DLD1 (cell line): ENCODE results near the gene S100A2.
"Not testable (repeated sequence)": the region's sequence is repeated elsewhere in the genome, so short reads cannot be mapped to it uniquely, and the experiment has no call there.

Experiments
- in situ Hi-C: cut with HindIII; loops from 2 replicates; pipeline ENCODE4 v1.10.0; 2017; ENCODE audit warnings: low sequenced_read_pairs

S100A2 gene

GRCh38 chr1:153592748-153593147 lies 27.1 kb upstream of the S100A2 start:
- in situ Hi-C loops: no loop called here

GRCh38 chr1:153588482-153588881 lies 22.8 kb upstream of the S100A2 start:
- in situ Hi-C loops: no loop called here

GRCh38 chr1:153588033-153588432 lies 22.4 kb upstream of the S100A2 start:
- in situ Hi-C loops: not testable (repeated sequence)

DNA sequence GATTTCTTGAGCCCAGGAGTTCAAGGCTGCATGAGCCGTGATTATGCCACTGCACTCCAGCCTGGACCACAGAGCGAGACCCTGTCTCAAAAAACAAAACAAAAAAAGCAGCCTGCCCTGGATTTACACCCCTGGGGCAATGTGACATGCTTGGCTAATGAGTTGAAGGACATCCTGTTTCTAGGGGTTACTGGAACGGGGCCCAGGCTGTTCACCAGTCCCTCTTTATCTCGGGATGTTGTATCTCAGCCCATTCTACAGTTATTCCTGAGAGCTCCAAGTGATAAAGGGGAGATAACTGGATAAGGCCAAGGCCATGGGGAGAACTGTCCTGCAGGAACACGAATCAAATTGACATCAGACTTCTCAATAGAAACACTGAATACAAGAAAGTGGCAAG lies 21.7 kb upstream of the S100A2 start:
- in situ Hi-C loops: no loop called here

DNA sequence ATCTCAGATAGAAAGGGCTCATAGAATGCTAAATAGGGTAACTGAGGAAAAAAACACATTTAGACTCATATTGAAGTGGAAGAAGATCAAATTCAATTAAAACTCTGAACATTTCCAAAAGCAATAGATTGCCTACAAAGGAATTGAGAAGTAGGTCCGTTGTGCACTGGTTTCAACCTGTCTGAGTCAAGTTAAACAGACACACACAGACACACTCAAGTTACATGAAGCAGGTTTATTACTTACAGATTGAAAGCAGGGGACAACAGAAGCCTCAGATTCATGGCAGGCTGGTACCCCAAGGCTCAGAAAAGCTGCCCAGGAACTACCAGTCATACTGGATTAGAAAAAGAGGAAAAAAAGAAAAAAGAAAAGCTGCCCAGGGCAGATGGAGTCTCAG lies 20.7 kb upstream of the S100A2 start:
- in situ Hi-C loops: no loop called here

GRCh38 chr1:153585006-153585405 lies 19.4 kb upstream of the S100A2 start:
- in situ Hi-C loops: no loop called here

- in situ Hi-C loops: no loop called here
Measured at GRCh38 chr1:153583976-153584375, 18.3 kb upstream of the S100A2 start.

GRCh38 chr1:153583514-153583913 lies 17.9 kb upstream of the S100A2 start:
- in situ Hi-C loops: not testable (repeated sequence)

- in situ Hi-C loops: not testable (repeated sequence)
Measured at GRCh38 chr1:153582836-153583235, 17.2 kb upstream of the S100A2 start.

DNA sequence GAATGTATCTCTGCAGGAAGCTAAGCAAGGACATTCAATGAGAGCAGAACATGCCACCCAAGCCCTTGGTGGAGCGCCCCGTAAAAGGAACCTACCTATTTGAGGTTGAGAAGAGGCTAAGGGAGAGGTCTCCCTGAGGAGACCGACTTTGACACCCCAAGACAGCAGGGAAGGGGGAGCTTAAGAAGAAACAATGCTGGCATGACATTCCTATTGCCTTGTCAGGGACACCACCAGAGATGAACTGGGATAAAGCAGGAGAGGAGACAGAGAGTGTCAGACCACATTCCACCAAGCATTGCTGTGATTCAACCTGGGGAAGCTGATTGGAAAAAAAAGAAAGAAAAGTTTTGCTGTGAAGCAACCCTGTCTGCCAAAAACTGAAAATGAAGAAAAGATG lies 13.3 kb upstream of the S100A2 start:
- in situ Hi-C loops: loop anchor here (10.0 kb wide), 1 partner anchor 224 kb away; the partner anchor contains the start of gene S100A9

GRCh38 chr1:153578490-153578889 lies 12.8 kb upstream of the S100A2 start:
- in situ Hi-C loops: loop anchor here (10.0 kb wide), 1 partner anchor 224 kb away; the partner anchor contains the start of gene S100A9

DNA sequence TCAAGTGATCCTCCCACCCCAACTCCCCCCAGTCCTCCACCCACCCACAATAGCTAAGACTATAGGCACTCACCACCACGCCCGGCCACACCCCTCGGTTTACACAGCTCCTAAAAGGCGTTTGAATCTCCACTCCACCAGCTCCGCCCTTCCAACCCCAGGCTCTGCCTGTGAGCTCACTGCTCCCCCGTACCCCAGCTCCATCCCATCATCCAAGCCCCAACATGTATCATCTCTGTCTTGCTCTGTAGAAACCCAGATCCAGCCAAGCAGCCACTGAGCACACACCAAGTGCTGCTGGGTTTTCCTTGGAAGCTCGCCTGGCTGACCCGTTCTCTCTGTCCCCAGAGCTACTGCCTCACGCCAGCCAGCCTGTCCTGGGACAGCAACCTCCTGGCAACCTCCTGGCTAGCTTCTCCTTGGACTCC lies 12.0 kb upstream of the S100A2 start:
- in situ Hi-C loops: loop anchor here (10.0 kb wide), 1 partner anchor 223 kb away; the partner anchor contains the start of gene S100A9

DNA sequence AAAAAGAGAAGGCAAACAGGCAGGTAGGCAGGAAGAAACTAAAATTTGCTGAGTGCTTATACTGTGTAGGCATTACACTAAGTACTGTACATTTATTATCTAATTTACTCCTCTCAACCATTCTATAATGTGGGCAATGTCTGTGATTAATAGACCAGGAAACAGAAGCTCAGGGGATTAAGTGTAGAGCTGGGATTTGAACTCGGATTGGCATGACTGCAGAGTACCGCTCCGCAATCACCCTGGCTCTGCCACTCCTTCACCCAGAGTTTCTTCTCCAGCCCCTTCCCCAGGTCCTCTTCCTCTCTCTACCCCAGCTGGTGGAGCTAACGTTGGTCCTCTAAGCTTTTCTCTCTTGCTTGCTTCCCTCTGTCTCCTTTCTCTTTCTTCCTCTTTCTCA lies 11.5 kb upstream of the S100A2 start:
- in situ Hi-C loops: loop anchor here (10.0 kb wide), 1 partner anchor 222 kb away; the partner anchor contains the start of gene S100A9

DNA sequence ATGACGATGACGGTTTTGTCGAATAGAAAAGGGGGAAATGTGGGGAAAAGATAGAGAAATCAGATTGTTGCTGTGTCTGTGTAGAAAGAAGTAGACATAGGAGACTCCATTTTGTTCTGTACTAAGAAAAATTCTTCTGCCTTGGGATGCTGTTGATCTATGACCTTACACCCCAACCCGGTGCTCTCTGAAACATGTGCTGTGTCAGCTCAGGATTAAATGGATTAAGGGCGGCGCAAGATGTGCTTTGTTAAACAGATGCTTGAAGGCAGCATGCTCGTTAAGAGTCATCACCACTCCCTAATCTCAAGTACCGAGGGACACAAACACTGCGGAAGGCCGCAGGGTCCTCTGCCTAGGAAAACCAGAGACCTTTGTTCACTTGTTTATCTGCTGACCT lies 9.9 kb upstream of the S100A2 start:
- in situ Hi-C loops: loop anchor here (10.0 kb wide), 1 partner anchor 221 kb away; the partner anchor contains the start of gene S100A9

- in situ Hi-C loops: loop anchor here (10.0 kb wide), 1 partner anchor 220 kb away; the partner anchor contains the start of gene S100A9
Measured at GRCh38 chr1:153575081-153575491, 9.4 kb upstream of the S100A2 start.

DNA sequence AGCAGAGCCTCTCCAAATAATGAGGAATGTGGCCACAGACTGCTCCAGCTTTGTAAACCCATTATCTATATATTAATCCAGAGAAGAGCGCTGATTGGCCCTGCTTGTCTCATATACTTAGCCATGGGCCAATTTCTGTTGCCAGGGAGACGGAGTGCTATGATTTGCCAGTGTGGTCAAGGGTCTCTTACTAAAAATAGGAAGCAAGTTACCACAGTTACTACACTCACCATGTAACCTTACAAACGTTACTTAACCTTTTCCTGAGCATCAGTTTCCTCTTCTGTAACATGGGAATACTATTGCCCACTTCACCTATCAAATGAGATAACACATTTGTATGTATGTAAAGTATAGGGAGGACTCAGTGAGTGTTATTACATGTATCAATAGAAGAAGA lies 7.7 kb upstream of the S100A2 start:
- in situ Hi-C loops: loop anchor here (10.0 kb wide), 1 partner anchor 219 kb away; the partner anchor contains the start of gene S100A9

- in situ Hi-C loops: loop anchor here (10.0 kb wide), 1 partner anchor 218 kb away; the partner anchor contains the start of gene S100A9
Measured at GRCh38 chr1:153572569-153573015, 6.9 kb upstream of the S100A2 start.

DNA sequence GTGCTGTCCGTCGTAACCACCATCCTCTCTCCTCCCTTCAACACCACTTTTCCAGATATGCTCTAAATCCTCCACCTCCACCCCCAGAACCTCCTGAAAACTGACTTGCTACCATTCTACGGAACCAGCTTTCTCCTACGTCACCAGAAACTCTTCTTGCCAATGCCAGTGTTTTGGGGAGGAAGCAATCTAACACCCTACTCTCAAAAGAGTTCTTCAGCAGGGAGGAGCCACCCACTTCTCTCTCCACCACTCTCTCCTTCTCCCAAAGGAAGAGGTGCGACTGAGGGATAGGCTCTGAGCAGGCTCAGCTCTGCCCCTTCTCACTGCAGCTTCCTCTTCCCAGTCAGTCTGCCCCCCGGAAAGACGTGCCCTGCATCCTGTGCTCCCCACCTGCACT lies 6.1 kb upstream of the S100A2 start:
- in situ Hi-C loops: loop anchor here (10.0 kb wide), 1 partner anchor 217 kb away; the partner anchor contains the start of gene S100A9

DNA sequence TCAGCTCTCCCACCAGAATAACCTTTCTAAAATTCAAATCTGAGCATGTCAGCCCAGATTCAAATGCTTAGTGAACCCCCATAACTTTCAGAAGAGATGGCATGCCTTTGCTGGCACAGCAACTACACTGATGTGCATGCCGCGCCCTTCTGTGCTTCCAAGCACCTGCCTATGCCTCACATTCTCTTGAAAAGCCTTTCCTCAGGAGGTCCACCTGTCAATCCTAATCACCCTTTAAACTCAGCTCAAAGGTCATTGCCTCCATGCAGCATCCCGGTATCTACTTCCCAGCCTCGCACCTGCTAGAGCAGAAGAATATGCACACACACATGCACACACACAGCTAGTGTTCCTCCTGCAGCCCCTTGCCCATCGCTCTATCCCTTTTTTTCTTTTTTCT lies 5.2 kb upstream of the S100A2 start:
- in situ Hi-C loops: loop anchor here (10.0 kb wide), 1 partner anchor 216 kb away; the partner anchor contains the start of gene S100A9

GRCh38 chr1:153569465-153569864 lies 3.8 kb upstream of the S100A2 start:
- in situ Hi-C loops: no loop called here

DNA sequence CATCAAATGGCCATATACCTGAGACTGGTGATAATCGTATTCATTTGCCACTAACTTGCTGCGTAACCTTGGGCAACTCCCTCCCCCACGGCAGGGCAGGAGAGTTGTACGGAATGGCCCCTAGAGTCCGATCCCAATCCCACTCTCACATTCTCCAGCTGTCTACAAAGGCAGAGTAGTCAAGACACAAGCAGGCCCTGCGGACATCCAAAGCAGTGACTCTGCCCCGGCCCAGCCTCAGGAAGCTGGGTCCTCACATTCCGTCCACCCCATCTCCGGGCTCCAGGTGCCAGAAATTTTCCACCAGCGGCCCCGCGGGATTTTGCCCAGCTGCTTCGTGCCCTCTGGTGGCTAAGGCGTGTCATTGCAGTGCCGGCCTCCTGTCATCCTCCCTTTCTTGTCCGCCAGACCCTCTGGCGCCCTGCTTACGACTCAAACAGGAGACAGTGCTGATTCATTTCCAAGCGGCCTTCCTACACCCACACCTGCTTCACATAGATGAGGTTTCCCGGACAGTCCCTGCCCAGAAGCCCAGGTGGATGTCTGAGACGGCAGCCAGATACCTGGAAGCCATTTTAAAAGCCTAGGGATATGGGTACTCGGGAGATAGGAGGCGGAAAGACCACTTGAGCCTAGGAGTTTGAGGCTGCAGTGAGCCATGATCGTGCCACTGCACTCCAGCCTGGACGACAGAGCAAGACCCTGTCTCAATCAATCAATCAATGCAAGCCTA lies 2.9 kb upstream of the S100A2 start:
- in situ Hi-C loops: no loop called here
